Measurements from ENCODE around the gene IL20.

Gene IL20

GRCh38 chr1:206829875-206830274, 35.5 kb upstream of the IL20 start:
- H3K27ac ChIP-seq (ENCODE audit: extremely low read depth, low read depth, low read length), result no peak overlapping the region
- H3K4me3 ChIP-seq (ENCODE audit: low read depth, low read length), result no peak overlapping the region
- H3K4me1 ChIP-seq (ENCODE audit: control insufficient read depth, insufficient read depth, low read length), result peaks cover 3% of the 10 kb centered on the region; the same call in 1 of the 2 replicates
- no peaks in the 10 kb centered on the region for H3K9me3 ChIP-seq (ENCODE audit: control insufficient read depth, insufficient read depth, low read depth, low read length)
- TF ChIP-seq ZBTB11 (tag by site-specific recombination; conservative IDR thresholded peaks at IDR 0.05; ENCODE audit: low read depth) (no peak), ZNF416 (tag by site-specific recombination; IDR thresholded peaks at IDR 0.05) (no peak), ZNF202 (tag by site-specific recombination; IDR thresholded peaks at IDR 0.05; ENCODE audit: borderline replicate concordance) (no peak), ZNF280C (tag by site-specific recombination; IDR thresholded peaks at IDR 0.05) (no peak), ZNF777 (tag by site-specific recombination; IDR thresholded peaks at IDR 0.05; ENCODE audit: borderline replicate concordance) (no peak), ZNF174 (tag by site-specific recombination; IDR thresholded peaks at IDR 0.05) (no peak), ZBTB7A (tag by site-specific recombination; IDR thresholded peaks at IDR 0.05; ENCODE audit: low read depth) (no peak), ZNF121 (tag by site-specific recombination; IDR thresholded peaks at IDR 0.05) (no peak), ZNF585B (tag by site-specific recombination; IDR thresholded peaks at IDR 0.05) (no peak)
- no peaks in the 10 kb centered on the region for H3K36me3 ChIP-seq (ENCODE audit: control insufficient read depth in 2 of 2, insufficient read depth in 1 of 2, low read length in 2 of 2)
- CTCF ChIA-PET, result interaction anchor here (0.6 to 0.7 kb wide), 2 partner anchors 96 to 103 kb away, joined by 3 read pairs; no protein-coding TSS in a partner anchor
- POLR2A ChIA-PET, result interaction anchor here (0.6 kb wide), 1 partner anchor 43 kb away, joined by 3 read pairs; no protein-coding TSS in a partner anchor

GRCh38 chr1:206831650-206832049, 33.8 kb upstream of the IL20 start:
- H3K4me3 ChIP-seq (ENCODE audit: low read depth, low read length), result no peak overlapping the region
- POLR2A ChIA-PET, result no interaction called here
- no peak overlapping the region for H3K27ac ChIP-seq (ENCODE audit: extremely low read depth, low read depth, low read length)
- no peaks in the 10 kb centered on the region for H3K9me3 ChIP-seq (ENCODE audit: control insufficient read depth, insufficient read depth, low read depth, low read length)
- CTCF ChIA-PET, result interaction anchor here (0.6 to 2.5 kb wide), 5 partner anchors 11 to 92 kb away, joined by 3 to 7 read pairs (median 4); no protein-coding TSS in a partner anchor
- H3K4me1 ChIP-seq (ENCODE audit: control insufficient read depth, insufficient read depth, low read length), result peaks cover 3% of the 10 kb centered on the region; the same call in 1 of the 2 replicates
- H3K36me3 ChIP-seq (ENCODE audit: control insufficient read depth in 2 of 2, insufficient read depth in 1 of 2, low read length in 2 of 2), result no peaks in the 10 kb centered on the region
- TF ChIP-seq ZNF433 (tag by site-specific recombination; IDR thresholded peaks at IDR 0.05; ENCODE audit: low read depth) (no peak), ZNF600 (tag by site-specific recombination; IDR thresholded peaks at IDR 0.05) (no peak), ZNF221 (tag by site-specific recombination; IDR thresholded peaks at IDR 0.05; ENCODE audit: borderline replicate concordance) (no peak), ZNF654 (tag by site-specific recombination; IDR thresholded peaks at IDR 0.05; ENCODE audit: low read depth) (no peak), ZNF610 (tag by site-specific recombination; IDR thresholded peaks at IDR 0.05; ENCODE audit: borderline replicate concordance) (no peak), ZNF626 (tag by site-specific recombination; IDR thresholded peaks at IDR 0.05) (no peak), OSR2 (tag by site-specific recombination; IDR thresholded peaks at IDR 0.05) (no peak), YY2 (tag by site-specific recombination; IDR thresholded peaks at IDR 0.05) (no peak), ZNF777 (tag by site-specific recombination; IDR thresholded peaks at IDR 0.05; ENCODE audit: borderline replicate concordance) (no peak), PRDM10 (tag by site-specific recombination; IDR thresholded peaks at IDR 0.05) (no peak), ZXDB (tag by site-specific recombination; IDR thresholded peaks at IDR 0.05) (no peak), ZNF223 (tag by site-specific recombination; IDR thresholded peaks at IDR 0.05) (no peak), HIC1 (tag by site-specific recombination; IDR thresholded peaks at IDR 0.05) (no peak), ZNF266 (tag by site-specific recombination; IDR thresholded peaks at IDR 0.05; ENCODE audit: low read depth) (no peak), ZNF558 (tag by site-specific recombination; IDR thresholded peaks at IDR 0.05) (no peak), ZNF510 (tag by site-specific recombination; IDR thresholded peaks at IDR 0.05; ENCODE audit: insufficient replicate concordance) (no peak)

Data from HEK293 (cell line).